Right renal cortex interstitium (tissue), 3 donors: ENCODE results near the gene SYDE1. TPM values are rescaled to one million over a fixed set of nuclear protein-coding genes. Genes with fewer than 3 reads are reported as not detected.
"Not testable (repeated sequence)": the region's sequence is repeated elsewhere in the genome, so short reads cannot be mapped to it uniquely, and the experiment has no call there.

Experiments used
- DNase-seq, 3 donors: peaks; one replicate each; pipeline ENCODE4 v3.0.0-alpha.2; 2013; ENCODE audit warnings: low read depth in 3 of 3, low spot score in 2 of 3
- polyA plus RNA-seq, 3 donors: library from polyadenylated mRNA; unstranded; fragments of 120-200 nt; gene quantifications; one replicate each; pipeline ENCODE4 v1.2.1, GENCODE V29; 2013; ENCODE audit not compliant: insufficient read length in 3 of 3

The SYDE1 gene
- polyA plus RNA-seq: 10 to 100 TPM; 14.4 to 16.5 (median 15.2) TPM

- DNase-seq: no peak
These were observed at the start of gene SYDE1 for GRCh38 chr19:15107061-15108010. Gene SYDE1, plus strand, starts transcription at chr19:15107401. Its CDS starts 33 bp downstream, at chr19:15107434.

GRCh38 chr19:15062036-15062435, 45.2 kb upstream of the SYDE1 start:
- DNase-seq: no peak

GRCh38 chr19:15070386-15070785, 36.8 kb upstream of the SYDE1 start:
- DNase-seq: not testable (repeated sequence)

GRCh38 chr19:15072930-15073647, 34.1 kb upstream of the SYDE1 start:
- peak in 1 of 3 donors; percentile 6 for DNase-seq

- no peak for DNase-seq
These were observed 32.8 kb upstream of the SYDE1 start for GRCh38 chr19:15074371-15074770.

GRCh38 chr19:15075806-15076205, 31.4 kb upstream of the SYDE1 start:
- no peak for DNase-seq

GRCh38 chr19:15080002-15080401, 27.2 kb upstream of the SYDE1 start:
- DNase-seq: not testable (repeated sequence)

- DNase-seq: no peak
These were observed 25.3 kb upstream of the SYDE1 start, which contains the start of gene OR1I1 for GRCh38 chr19:15081911-15082310. Gene OR1I1, plus strand, starts transcription at chr19:15082211. Its CDS starts 4,855 bp downstream, at chr19:15087066.

- DNase-seq: no peak
These were observed 20.0 kb upstream of the SYDE1 start for GRCh38 chr19:15087182-15087581.

- peak in 1 of 3 donors; percentile 62 for DNase-seq
These were observed 15.1 kb upstream of the SYDE1 start for GRCh38 chr19:15091918-15092753.

- no peak for DNase-seq
These were observed 14.2 kb upstream of the SYDE1 start for GRCh38 chr19:15093001-15093400.

GRCh38 chr19:15096223-15096622, 11.0 kb upstream of the SYDE1 start:
- DNase-seq: no peak

GRCh38 chr19:15097980-15098379, 9.2 kb upstream of the SYDE1 start:
- DNase-seq: not testable (repeated sequence)

- DNase-seq: no peak
These were observed 8.7 kb upstream of the SYDE1 start for GRCh38 chr19:15098460-15098859.

- DNase-seq: no peak
These were observed 8.1 kb upstream of the SYDE1 start for GRCh38 chr19:15099017-15099582.

GRCh38 chr19:15101479-15102082, 5.6 kb upstream of the SYDE1 start:
- DNase-seq: no peak

GRCh38 chr19:15104003-15104402, 3.2 kb upstream of the SYDE1 start:
- DNase-seq: no peak

GRCh38 chr19:15104411-15104810, 2.8 kb upstream of the SYDE1 start:
- DNase-seq: no peak

GRCh38 chr19:15105044-15105443, 2.2 kb upstream of the SYDE1 start:
- DNase-seq: no peak
